Measurements from ENCODE around the gene FCHO1.

The FCHO1 gene

DNA sequence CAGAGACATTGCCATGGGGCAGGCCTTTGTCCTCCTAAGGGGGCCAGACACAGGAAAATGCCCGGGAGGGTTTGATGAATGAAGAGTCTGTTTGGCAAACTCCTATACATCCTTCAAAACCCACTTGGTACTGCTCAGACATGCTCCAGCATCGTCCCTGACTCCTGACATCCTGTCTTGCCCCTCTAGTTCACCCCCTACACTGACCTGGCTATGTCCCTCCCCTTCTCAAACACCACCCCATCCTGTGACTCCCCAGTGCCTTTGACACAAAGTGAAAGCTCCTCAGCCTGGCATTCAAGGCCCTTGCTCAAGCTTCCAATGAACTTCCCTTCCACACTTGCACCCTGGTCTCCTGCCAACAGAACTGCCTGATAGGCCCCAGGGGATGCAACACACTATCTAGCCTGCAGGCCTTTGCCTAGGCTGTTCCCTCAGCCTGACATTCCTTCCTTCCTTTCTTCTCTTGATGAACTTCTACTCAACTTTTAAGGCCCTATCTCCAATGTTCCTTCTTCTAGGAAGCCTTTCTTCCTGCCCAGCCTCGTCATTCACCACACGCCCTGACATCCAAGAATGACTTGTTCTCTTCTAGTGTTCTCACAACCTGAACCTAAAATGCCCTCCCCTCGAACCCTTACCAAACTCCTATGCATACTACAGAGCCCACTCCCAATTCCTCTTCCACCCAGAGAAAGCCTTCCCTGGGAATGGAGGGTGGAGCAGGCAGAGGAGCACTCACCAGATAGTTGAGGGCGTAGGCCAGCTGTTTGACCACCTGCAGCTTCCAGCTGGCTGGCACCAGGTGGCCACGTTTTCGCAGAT lies 84.1 kb downstream of the FCHO1 start:
- no peak overlapping the region for H3K4me2 ChIP-seq (ENCODE audit: low read length)
- H3K4me3 ChIP-seq (ENCODE audit: low read length) = no peak overlapping the region
- no peak overlapping the region for H3K27ac ChIP-seq (ENCODE audit: low read depth, low read length)
- TF ChIP-seq, protein P1, sequence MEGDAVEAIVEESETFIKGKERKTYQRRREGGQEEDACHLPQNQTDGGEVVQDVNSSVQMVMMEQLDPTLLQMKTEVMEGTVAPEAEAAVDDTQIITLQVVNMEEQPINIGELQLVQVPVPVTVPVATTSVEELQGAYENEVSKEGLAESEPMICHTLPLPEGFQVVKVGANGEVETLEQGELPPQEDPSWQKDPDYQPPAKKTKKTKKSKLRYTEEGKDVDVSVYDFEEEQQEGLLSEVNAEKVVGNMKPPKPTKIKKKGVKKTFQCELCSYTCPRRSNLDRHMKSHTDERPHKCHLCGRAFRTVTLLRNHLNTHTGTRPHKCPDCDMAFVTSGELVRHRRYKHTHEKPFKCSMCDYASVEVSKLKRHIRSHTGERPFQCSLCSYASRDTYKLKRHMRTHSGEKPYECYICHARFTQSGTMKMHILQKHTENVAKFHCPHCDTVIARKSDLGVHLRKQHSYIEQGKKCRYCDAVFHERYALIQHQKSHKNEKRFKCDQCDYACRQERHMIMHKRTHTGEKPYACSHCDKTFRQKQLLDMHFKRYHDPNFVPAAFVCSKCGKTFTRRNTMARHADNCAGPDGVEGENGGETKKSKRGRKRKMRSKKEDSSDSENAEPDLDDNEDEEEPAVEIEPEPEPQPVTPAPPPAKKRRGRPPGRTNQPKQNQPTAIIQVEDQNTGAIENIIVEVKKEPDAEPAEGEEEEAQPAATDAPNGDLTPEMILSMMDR (IDR thresholded peaks at IDR 0.05; ENCODE audit: low read depth, low read length, poor library complexity, severe bottlenecking) = no peak
- TF ChIP-seq EZH2phosphoT487 (IDR thresholded peaks at IDR 0.05; ENCODE audit: borderline replicate concordance, low read length) = no peak
- H3F3A ChIP-seq (ENCODE audit: control insufficient read depth, insufficient read depth) = no peaks in the 10 kb centered on the region
- no peaks in the 10 kb centered on the region for H3K9me2 ChIP-seq (replicated peaks; ENCODE audit: control insufficient read depth, low read length)
- H4K20me1 ChIP-seq (ENCODE audit: control insufficient read depth, insufficient read depth, low read depth, low read length) = no peaks in the 10 kb centered on the region
- no peaks in the 10 kb centered on the region for H3K27me3 ChIP-seq (ENCODE audit: control insufficient read depth, low read length)
- H3K36me3 ChIP-seq (ENCODE audit: control insufficient read depth, low read length) = no peaks in the 10 kb centered on the region
- H3K9me3 ChIP-seq (ENCODE audit: control insufficient read depth, insufficient read depth, low read length) = peaks cover 4% of the 10 kb centered on the region; the same call in 1 of the 2 replicates
- no peaks in the 10 kb centered on the region for H3K4me1 ChIP-seq (ENCODE audit: control insufficient read depth, low read length)
- no peaks in the 10 kb centered on the region for H3K79me2 ChIP-seq (ENCODE audit: control insufficient read depth, low read length)

DNA sequence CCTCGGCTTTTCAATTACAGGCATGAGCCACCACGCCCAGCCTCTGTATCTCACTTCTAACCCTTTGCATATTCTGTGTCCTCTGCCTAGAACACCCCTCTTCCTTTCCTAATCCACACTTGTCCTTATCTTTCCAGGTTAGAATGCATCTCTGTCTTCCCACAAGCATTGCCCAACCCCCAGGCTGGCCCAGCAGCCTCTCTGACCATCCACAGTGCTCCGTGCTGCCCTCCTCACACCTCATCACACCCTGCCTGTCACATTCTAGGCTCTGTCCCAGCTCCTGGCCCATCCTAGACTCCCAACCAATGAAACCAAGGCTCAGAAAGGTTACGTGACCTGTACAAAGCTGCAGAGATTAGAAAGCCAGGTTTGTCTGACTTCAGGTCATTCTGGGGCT lies 85.3 kb downstream of the FCHO1 start:
- Histone ChIP-seq H3K4me3 (ENCODE audit: low read length) (no peak overlapping the region), H3K79me2 (ENCODE audit: control insufficient read depth, low read length) (no peaks in the 10 kb centered on the region), H3K27ac (ENCODE audit: low read depth, low read length) (no peak overlapping the region), H3K4me1 (ENCODE audit: control insufficient read depth, low read length) (no peaks in the 10 kb centered on the region), H3K9me2 (replicated peaks; ENCODE audit: control insufficient read depth, low read length) (no peaks in the 10 kb centered on the region), H3K9me3 (ENCODE audit: control insufficient read depth, insufficient read depth, low read length) (no peaks in the 10 kb centered on the region), H3F3A (ENCODE audit: control insufficient read depth, insufficient read depth) (no peaks in the 10 kb centered on the region), H3K4me2 (ENCODE audit: low read length) (no peak overlapping the region), H4K20me1 (ENCODE audit: control insufficient read depth, insufficient read depth, low read depth, low read length) (no peaks in the 10 kb centered on the region), H3K36me3 (ENCODE audit: control insufficient read depth, low read length) (no peaks in the 10 kb centered on the region), H3K27me3 (ENCODE audit: control insufficient read depth, low read length) (no peaks in the 10 kb centered on the region)
- TF ChIP-seq, protein P1 (IDR thresholded peaks at IDR 0.05; ENCODE audit: low read depth, low read length, poor library complexity, severe bottlenecking) = no peak
- no peak for TF ChIP-seq EZH2phosphoT487 (IDR thresholded peaks at IDR 0.05; ENCODE audit: borderline replicate concordance, low read length)

DNA sequence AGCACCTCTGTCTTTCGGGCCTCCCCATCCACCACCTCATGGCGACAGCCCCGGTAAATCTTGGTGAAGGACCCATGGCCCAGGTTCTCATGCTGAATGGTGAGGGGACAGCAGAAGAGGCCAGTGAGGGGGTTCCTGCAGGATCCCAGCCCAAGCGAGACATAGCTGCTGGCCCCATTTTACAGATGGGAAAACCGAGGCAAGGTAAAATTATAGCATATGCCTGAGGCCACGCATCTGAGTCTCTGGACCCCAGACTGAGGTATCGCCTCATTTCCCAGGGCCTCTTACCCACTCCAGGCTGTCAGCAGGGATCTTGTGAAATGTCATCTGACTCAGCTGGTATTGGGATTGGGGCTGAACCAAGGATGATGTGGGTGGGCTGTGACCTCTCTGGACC lies 86.7 kb downstream of the FCHO1 start:
- no peaks in the 10 kb centered on the region for H3F3A ChIP-seq (ENCODE audit: control insufficient read depth, insufficient read depth)
- H4K20me1 ChIP-seq (ENCODE audit: control insufficient read depth, insufficient read depth, low read depth, low read length) = no peaks in the 10 kb centered on the region
- H3K4me2 ChIP-seq (ENCODE audit: low read length) = no peak overlapping the region
- H3K27ac ChIP-seq (ENCODE audit: low read depth, low read length) = no peak overlapping the region
- H3K4me3 ChIP-seq (ENCODE audit: low read length) = no peak overlapping the region
- no peaks in the 10 kb centered on the region for H3K9me3 ChIP-seq (ENCODE audit: control insufficient read depth, insufficient read depth, low read length)
- no peaks in the 10 kb centered on the region for H3K36me3 ChIP-seq (ENCODE audit: control insufficient read depth, low read length)
- H3K9me2 ChIP-seq (replicated peaks; ENCODE audit: control insufficient read depth, low read length) = no peaks in the 10 kb centered on the region
- no peaks in the 10 kb centered on the region for H3K27me3 ChIP-seq (ENCODE audit: control insufficient read depth, low read length)
- no peaks in the 10 kb centered on the region for H3K79me2 ChIP-seq (ENCODE audit: control insufficient read depth, low read length)
- TF ChIP-seq, protein P1 (IDR thresholded peaks at IDR 0.05; ENCODE audit: low read depth, low read length, poor library complexity, severe bottlenecking) = no peak
- no peak for TF ChIP-seq EZH2phosphoT487 (IDR thresholded peaks at IDR 0.05; ENCODE audit: borderline replicate concordance, low read length)
- no peaks in the 10 kb centered on the region for H3K4me1 ChIP-seq (ENCODE audit: control insufficient read depth, low read length)
